Glutamatergic neuron (in vitro differentiated cells): ENCODE results near the gene TTC28. TPM values are rescaled to one million over a fixed set of nuclear protein-coding genes. Genes with fewer than 3 reads are reported as not detected.

ENCODE experiments used
- DNase-seq: peaks from one replicate; pipeline ENCODE4 v3.0.0; 2022
- H3K27ac Mint-ChIP-seq: one replicate; pipeline ENCODE4 v1.8.0; 2020; ENCODE audit warnings: mild to moderate bottlenecking, mixed read lengths, inconsistent platforms; ENCODE audit not compliant: unreplicated experiment
- H3K27me3 Mint-ChIP-seq: one replicate; pipeline ENCODE4 v1.8.0; 2020; ENCODE audit warnings: mild to moderate bottlenecking, moderate library complexity, mixed read lengths, inconsistent platforms; ENCODE audit not compliant: unreplicated experiment
- H3K36me3 Mint-ChIP-seq: one replicate; pipeline ENCODE4 v1.8.0; 2020; ENCODE audit warnings: mild to moderate bottlenecking, mixed read lengths, inconsistent platforms; ENCODE audit not compliant: unreplicated experiment
- H3K4me1 Mint-ChIP-seq: one replicate; pipeline ENCODE4 v1.8.0; 2020; ENCODE audit warnings: mild to moderate bottlenecking, low read depth, mixed read lengths, inconsistent platforms; ENCODE audit not compliant: unreplicated experiment
- H3K4me3 Mint-ChIP-seq: one replicate; pipeline ENCODE4 v1.8.0; 2020; ENCODE audit warnings: mild to moderate bottlenecking, mixed read lengths, inconsistent platforms; ENCODE audit not compliant: unreplicated experiment
- H3K9me3 Mint-ChIP-seq: one replicate; pipeline ENCODE4 v1.8.0; 2020; ENCODE audit warnings: mild to moderate bottlenecking, moderate library complexity, mixed read lengths, inconsistent platforms; ENCODE audit not compliant: unreplicated experiment
- total RNA-seq: library from RNA; stranded (reverse); fragmentation: NEBNext Ultra II Directional; extraction: Animal tissue kit (Norgen Biotek cat#: 25700); gene quantifications from one replicate; pipeline ENCODE4 v1.2.1, GENCODE V29; 2021; ENCODE audit not compliant: unreplicated experiment
- TF ChIP-seq, protein P1 (sequence below): fragments of 200-600 bp; sonication (generic); IDR thresholded peaks from one replicate; pipeline ENCODE4 v1.5.0; 2021; ENCODE audit not compliant: partially characterized antibody, unreplicated experiment

Gene TTC28
- total RNA-seq, 1 donor from 2014 or later, result 55.6 TPM

DNA sequence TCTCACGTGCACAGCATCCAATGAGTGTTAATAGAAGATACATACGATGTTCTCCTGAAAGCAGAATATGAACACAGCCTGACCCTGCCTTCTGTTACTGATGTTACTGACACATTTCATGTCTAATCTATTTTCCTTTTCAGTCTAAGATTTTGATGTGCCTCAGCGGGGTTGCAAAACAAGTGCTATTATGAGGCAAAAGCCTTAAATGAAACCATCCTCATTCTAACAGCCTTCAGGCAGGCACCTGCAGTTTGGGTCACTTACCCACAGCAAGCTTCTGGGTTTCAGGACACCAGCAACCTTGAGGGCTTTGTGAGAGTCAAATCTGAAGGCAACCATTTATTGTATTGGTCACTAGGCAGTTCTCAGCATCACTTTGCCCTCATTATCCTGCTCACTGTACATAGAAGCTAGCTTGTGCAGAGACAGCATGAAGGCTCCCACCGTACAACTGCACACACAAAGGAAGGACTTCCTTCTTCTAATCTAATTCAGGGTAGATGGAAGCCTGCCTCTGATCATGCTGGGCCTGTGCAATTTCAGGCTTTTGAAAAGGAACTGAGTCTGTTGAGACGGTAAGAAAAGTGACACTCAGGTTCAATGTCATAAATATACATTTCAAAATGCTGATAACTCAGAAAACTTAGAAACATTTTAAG lies 577.4 kb downstream of the TTC28 start:
- TF ChIP-seq, protein P1, sequence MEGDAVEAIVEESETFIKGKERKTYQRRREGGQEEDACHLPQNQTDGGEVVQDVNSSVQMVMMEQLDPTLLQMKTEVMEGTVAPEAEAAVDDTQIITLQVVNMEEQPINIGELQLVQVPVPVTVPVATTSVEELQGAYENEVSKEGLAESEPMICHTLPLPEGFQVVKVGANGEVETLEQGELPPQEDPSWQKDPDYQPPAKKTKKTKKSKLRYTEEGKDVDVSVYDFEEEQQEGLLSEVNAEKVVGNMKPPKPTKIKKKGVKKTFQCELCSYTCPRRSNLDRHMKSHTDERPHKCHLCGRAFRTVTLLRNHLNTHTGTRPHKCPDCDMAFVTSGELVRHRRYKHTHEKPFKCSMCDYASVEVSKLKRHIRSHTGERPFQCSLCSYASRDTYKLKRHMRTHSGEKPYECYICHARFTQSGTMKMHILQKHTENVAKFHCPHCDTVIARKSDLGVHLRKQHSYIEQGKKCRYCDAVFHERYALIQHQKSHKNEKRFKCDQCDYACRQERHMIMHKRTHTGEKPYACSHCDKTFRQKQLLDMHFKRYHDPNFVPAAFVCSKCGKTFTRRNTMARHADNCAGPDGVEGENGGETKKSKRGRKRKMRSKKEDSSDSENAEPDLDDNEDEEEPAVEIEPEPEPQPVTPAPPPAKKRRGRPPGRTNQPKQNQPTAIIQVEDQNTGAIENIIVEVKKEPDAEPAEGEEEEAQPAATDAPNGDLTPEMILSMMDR, result no peak
- Mint-ChIP-seq H3K4me3 (no peak overlapping the region), H3K9me3 (no peaks in the 10 kb centered on the region), H3K36me3 (no peaks in the 10 kb centered on the region), H3K27ac (no peak overlapping the region), H3K4me1 (no peaks in the 10 kb centered on the region), H3K27me3 (peaks cover 2% of the 10 kb centered on the region)
- no peak for DNase-seq

DNA sequence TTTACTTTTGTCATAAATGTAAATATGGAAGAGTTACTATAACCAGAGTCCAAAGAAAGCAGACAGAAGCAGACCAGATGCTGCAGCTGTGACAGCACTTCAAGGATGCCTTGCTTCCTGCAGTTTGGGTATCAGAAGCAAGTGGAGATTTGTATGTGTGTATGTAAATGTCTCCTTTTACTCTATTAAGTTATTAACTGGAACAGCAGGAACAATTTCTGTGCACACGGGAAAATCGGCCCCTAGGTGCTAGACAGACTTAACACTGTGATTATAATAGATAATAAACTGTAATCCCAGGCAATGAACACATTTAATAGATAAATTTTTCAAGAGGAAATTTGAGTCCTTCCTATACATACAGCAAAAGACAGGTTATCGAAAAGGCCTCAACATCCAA lies 582.0 kb downstream of the TTC28 start:
- Mint-ChIP-seq H3K27ac (no peak overlapping the region), H3K4me1 (peaks cover 18% of the 10 kb centered on the region), H3K9me3 (no peaks in the 10 kb centered on the region), H3K4me3 (no peak overlapping the region), H3K27me3 (peaks cover 2% of the 10 kb centered on the region), H3K36me3 (no peaks in the 10 kb centered on the region)
- TF ChIP-seq, protein P1, result no peak
- no peak for DNase-seq

DNA sequence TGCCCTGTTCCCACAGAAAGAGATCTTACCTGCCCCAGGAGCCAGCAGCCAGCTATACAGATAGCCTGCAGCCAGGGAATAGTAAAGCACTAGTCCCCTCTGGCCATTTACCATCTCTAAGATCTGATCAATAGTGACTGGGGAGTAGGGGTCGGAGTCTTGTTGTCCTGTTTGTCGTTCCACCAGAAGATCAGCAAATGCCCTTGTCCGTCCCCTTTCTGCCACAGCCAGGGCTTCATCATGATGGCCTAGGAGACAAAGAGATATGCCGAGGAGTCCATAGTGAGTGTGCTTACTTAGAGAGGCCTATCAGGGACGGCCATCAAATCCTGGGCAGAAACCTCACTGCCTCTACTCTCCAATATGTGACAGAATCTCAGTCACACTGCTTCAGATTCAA lies 583.5 kb downstream of the TTC28 start:
- peaks cover 18% of the 10 kb centered on the region for H3K4me1 Mint-ChIP-seq
- TF ChIP-seq, protein P1, result no peak
- no peak overlapping the region for H3K27ac Mint-ChIP-seq
- DNase-seq, result no peak
- peaks cover 2% of the 10 kb centered on the region for H3K27me3 Mint-ChIP-seq
- H3K36me3 Mint-ChIP-seq, result no peaks in the 10 kb centered on the region
- H3K9me3 Mint-ChIP-seq, result no peaks in the 10 kb centered on the region
- H3K4me3 Mint-ChIP-seq, result no peak overlapping the region

DNA sequence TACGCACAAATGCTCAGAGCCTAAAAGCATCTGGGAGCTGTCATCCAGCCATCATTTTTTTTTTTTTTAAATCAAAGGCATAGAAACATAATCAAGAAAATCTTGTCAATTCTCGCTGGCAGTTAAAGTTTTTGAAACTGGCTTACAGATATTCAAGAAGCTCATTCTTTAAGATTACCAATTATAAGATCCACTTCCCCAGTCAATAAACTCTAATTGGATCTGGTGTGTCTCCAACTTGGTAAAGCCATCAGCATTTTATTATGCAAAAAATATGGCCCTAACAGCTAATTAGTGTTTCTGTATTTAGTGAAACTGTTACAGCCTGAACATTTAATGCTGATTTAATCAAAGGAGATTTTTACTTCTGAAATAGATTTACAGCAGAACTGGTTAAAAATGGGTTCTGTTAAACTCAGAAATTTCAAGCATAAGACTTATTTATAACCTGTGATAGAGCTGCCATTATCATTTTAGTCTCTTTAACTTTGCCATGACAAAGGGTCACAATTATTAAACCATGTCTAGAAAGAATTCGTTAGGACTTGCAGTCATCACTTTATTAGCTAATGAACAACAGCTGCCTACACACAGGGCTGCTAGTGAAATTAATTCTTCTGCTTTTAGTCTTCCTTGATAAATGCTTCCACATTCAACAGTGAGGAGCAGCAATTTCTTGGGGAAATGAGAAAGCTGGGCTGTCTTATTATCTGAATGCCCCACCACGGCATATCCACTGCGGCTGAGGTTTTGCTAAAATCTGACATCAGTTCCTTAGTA lies 584.1 kb downstream of the TTC28 start:
- peaks cover 18% of the 10 kb centered on the region for H3K4me1 Mint-ChIP-seq
- no peaks in the 10 kb centered on the region for H3K36me3 Mint-ChIP-seq
- TF ChIP-seq, protein P1, result no peak
- peaks cover 2% of the 10 kb centered on the region for H3K27me3 Mint-ChIP-seq
- H3K4me3 Mint-ChIP-seq, result no peak overlapping the region
- H3K27ac Mint-ChIP-seq, result no peak overlapping the region
- H3K9me3 Mint-ChIP-seq, result no peaks in the 10 kb centered on the region
- no peak for DNase-seq

DNA sequence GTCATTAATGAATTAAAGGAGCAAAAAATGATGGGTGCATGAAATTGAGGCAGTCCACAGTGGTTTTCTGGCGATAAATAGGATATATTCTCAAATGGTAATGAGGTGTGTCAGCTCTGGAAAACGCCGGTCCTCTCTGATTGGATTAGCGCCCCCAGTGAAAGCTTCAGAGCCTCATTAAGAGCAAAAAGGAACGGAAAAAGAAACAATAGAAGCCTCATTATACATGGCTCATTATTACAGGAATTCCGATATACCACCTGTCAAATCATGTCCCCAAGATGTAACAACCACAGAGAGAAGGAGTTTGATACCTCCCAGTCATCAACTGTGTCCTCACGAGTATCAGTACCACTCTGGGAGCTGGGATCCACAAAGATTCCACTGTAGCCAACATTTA lies 584.9 kb downstream of the TTC28 start:
- Mint-ChIP-seq H3K27me3 (peaks cover under 1% of the 10 kb centered on the region), H3K4me1 (peaks cover 18% of the 10 kb centered on the region), H3K9me3 (no peaks in the 10 kb centered on the region), H3K27ac (no peak overlapping the region), H3K4me3 (no peak overlapping the region), H3K36me3 (no peaks in the 10 kb centered on the region)
- no peak for DNase-seq
- TF ChIP-seq, protein P1, result no peak
